Measurements from ENCODE around the gene ABL2.

GRCh38 chr1:179197690-179198297 is 31.7 kb downstream of the ABL2 start:
- TF ChIP-seq CTCF (IDR thresholded peaks at IDR 0.05) (no peak), POLR2A (IDR thresholded peaks at IDR 0.05) (no peak), POLR2AphosphoS5 (IDR thresholded peaks at IDR 0.05; ENCODE audit: insufficient read depth in 1 of 2, low read depth in 1 of 2) (no peak)

Data from vagina (tissue), 2 donors.